ENCODE measurements around the gene TIPARP. TPM values are rescaled to one million over a fixed set of nuclear protein-coding genes. Genes with fewer than 3 reads are reported as not detected.

The TIPARP gene
- polyA plus RNA-seq, 3 donors from 2014 or later, result 21.7 to 32.6 (median 22.6) TPM

DNA sequence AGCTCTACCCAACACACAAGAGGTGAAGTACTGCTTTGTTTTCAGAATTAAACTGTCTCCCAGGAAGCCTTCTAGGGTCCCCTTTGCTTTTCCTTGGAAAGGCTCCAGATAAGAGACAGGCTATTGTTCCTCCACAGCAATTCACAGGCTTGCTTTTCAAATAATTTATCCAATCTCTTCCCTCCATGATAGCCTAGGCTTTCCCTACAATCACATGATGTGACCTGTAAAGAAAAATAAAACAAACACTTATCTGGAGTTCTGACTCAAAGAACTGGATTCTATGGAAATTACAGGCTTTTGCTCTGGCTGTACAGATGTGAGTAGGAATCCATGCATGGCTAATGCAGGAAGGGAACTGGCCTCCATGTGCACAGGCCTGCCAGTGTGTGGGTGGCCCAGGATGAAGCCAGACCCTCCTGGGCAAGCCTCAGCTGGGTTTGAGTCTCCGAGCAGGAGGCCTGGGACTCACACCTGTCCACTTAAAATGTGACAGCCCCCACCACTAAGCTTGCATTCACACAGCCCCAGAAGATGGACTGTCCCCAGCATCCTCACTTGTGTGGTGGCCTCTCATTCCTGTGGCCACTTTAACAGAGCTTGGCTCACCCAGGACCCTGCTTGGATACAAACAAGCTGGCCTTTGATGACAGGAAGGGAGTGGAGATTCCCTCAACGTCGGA, 75.9 kb downstream of the TIPARP start:
- H3K27ac Mint-ChIP-seq, result no peak overlapping the region
- no peak overlapping the region for H3K4me3 Mint-ChIP-seq
- peaks cover 0 to 5% (median 0%) of the 10 kb centered on the region in 6 donors for H3K9me3 Mint-ChIP-seq
- H3K4me1 Mint-ChIP-seq, result no peaks in the 10 kb centered on the region
- peaks cover 6 to 9% (median 8%) of the 10 kb centered on the region in 3 donors for H3K36me3 Mint-ChIP-seq
- peaks cover 0 to 2% (median 2%) of the 10 kb centered on the region in 3 donors for H3K27me3 Mint-ChIP-seq (ENCODE audit: low read depth in 3 of 3)
- no peak for DNase-seq

GRCh38 chr3:156750874-156751245, 76.5 kb downstream of the TIPARP start:
- H3K9me3 Mint-ChIP-seq, result peaks cover 0 to 5% (median 0%) of the 10 kb centered on the region in 6 donors
- H3K4me1 Mint-ChIP-seq, result no peaks in the 10 kb centered on the region
- no peak overlapping the region for H3K4me3 Mint-ChIP-seq
- no peak for DNase-seq
- no peak overlapping the region for H3K27ac Mint-ChIP-seq
- peaks cover 0 to 2% (median 2%) of the 10 kb centered on the region in 3 donors for H3K27me3 Mint-ChIP-seq (ENCODE audit: low read depth in 3 of 3)
- peaks cover 6 to 9% (median 8%) of the 10 kb centered on the region in 3 donors for H3K36me3 Mint-ChIP-seq

DNA sequence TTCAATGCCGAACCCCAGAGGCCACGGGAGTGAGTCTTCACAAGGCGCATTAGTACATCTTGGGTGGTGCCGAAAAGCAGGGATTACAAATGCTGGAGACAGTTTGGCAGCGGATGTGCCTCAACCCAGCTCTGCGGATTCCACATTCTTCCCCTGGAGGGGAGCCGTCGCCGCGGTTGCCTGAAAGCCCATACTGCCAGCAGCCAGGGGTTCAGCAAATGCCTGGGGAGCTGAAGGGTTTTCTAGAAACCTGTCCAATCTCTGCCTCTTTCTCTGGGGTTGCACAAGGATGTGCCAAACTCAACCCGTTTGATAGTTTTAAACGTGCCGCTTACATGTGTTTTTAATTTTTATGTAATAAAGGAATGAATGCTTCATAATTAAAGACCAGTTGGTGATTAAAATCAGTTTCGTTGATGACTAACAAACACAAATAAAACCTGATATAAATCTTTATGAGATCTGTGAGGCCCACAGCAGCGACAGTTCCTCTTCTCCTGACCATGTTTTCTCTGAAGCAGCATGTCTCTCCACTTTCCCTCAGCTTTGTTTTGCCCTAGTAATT, 77.2 kb downstream of the TIPARP start:
- no peak for DNase-seq
- Mint-ChIP-seq H3K9me3 (peaks cover 0 to 5% (median 0%) of the 10 kb centered on the region in 6 donors), H3K36me3 (peaks cover 6 to 8% (median 6%) of the 10 kb centered on the region in 3 donors), H3K27ac (no peak overlapping the region), H3K27me3 (ENCODE audit: low read depth in 3 of 3) (peaks cover 0 to 2% (median 2%) of the 10 kb centered on the region in 3 donors), H3K4me3 (no peak overlapping the region), H3K4me1 (no peaks in the 10 kb centered on the region)

Other genes with a start within 250 kb of the TIPARP start
- 100 to 1,000 TPM in 1 of 3 donors, 10 to 100 TPM in 2; 83.8 to 121 (median 93.9) TPM for gene SSR3, start 119.5 kb upstream of the TIPARP start, polyA plus RNA-seq
- 1 to 10 TPM in 2 of 3 donors, not detected in 1; 1.6 to 2.1 TPM for gene LEKR1, start 151.8 kb downstream of the TIPARP start, polyA plus RNA-seq

Data from immature natural killer cell (primary cell).